HFF-Myc (cell line): Measurements from ENCODE around the gene TMED6.

Experiments
- DNase-seq: peaks from one replicate; pipeline ENCODE4 v3.0.0-alpha.2; 2011; ENCODE audit warnings: low read depth; ENCODE audit errors: extremely low read depth
- H3K4me3 ChIP-seq: replicated peaks from 2 replicates; pipeline ENCODE4 v1.5.1; 2011; ENCODE audit warnings: low read depth, mild to moderate bottlenecking, control low read depth, low read length
- TF ChIP-seq, protein P1 (sequence below): IDR thresholded peaks from 2 replicates; pipeline ENCODE4 v1.5.1; 2012; ENCODE audit warnings: mild to moderate bottlenecking, low read depth, low read length, control low read depth; ENCODE audit errors: missing control alignments

Gene TMED6

DNA sequence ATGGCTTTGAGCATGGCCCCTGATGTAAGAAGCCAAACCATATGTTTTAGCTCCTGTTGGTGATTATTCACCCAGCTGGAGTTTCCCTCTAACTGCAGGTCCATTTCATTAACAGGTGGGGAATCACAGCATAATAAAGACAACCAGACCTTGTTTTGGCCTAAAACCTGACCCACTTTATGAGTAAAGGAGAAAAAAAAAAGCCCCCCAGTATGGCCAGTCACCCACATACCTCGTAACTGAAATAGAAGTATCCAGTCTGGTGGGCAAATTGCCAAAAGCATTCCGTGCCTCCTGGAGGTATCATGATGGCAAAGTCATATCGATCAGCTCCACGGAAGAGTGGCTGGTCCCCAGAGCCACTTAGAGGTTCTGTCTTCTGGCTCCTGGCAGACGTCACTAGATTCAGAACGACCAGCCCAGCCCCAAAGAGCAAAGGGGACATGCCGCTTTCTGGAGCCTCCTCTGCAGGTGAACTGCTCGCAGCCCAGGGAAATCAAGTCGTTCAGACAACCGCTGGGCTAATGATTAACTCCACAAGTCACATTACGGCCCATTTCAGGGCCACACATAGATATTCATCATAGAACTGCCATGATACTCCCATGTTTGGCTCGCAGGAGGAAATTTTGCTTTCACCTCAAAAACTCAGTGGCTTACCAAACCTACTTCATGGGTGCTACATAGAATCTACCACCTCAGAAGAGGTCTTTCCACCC is at the start of gene TMED6:
TSS of gene TMED6 (minus strand) at position 478 of the 719 bp plus-strand sequence. CDS start at position 445, 33 bp downstream.
- DNase-seq = no peak
- TF ChIP-seq, protein P1, sequence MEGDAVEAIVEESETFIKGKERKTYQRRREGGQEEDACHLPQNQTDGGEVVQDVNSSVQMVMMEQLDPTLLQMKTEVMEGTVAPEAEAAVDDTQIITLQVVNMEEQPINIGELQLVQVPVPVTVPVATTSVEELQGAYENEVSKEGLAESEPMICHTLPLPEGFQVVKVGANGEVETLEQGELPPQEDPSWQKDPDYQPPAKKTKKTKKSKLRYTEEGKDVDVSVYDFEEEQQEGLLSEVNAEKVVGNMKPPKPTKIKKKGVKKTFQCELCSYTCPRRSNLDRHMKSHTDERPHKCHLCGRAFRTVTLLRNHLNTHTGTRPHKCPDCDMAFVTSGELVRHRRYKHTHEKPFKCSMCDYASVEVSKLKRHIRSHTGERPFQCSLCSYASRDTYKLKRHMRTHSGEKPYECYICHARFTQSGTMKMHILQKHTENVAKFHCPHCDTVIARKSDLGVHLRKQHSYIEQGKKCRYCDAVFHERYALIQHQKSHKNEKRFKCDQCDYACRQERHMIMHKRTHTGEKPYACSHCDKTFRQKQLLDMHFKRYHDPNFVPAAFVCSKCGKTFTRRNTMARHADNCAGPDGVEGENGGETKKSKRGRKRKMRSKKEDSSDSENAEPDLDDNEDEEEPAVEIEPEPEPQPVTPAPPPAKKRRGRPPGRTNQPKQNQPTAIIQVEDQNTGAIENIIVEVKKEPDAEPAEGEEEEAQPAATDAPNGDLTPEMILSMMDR = no peak
- no peak within 1 kb of the TSS for H3K4me3 ChIP-seq

- TF ChIP-seq, protein P1 = no peak
- H3K4me3 ChIP-seq = no peak overlapping the region
- DNase-seq = no peak
Measured at GRCh38 chr16:69399361-69399760, 47.8 kb upstream of the TMED6 start.

DNA sequence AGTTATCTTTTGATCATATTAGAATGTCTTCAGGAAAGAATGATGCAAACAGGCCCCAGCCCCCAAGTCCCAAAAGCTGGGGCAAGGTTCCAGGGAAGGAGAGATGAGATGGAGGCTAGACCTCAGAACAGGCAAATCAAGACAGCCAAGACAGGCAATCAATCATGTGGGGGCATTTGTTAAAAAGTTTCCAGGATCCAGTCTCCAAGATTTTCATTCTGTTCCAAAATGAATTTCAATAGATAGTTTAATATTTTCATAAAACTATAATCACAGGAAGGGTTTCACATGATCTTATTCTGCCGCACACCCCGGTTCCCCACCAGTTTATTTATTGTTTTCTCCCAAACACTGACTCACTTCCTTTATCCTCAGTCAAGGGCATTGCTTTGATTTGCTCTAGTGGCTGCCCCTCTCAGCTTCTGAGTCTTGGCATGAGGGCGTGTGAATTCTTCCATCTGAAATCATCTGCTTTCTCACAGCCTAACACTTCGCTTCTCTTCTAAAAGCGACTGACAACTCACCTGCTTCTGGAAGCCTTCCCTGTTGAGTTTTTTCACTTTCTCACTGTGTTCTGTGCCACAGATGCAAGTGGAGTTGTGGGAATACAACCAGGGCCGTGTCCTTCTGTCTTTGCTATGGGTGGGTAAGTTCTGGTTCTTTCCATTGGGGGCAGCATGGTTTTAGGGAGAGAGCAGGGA is 46.4 kb upstream of the TMED6 start:
- H3K4me3 ChIP-seq = no peak overlapping the region
- no peak for DNase-seq

DNA sequence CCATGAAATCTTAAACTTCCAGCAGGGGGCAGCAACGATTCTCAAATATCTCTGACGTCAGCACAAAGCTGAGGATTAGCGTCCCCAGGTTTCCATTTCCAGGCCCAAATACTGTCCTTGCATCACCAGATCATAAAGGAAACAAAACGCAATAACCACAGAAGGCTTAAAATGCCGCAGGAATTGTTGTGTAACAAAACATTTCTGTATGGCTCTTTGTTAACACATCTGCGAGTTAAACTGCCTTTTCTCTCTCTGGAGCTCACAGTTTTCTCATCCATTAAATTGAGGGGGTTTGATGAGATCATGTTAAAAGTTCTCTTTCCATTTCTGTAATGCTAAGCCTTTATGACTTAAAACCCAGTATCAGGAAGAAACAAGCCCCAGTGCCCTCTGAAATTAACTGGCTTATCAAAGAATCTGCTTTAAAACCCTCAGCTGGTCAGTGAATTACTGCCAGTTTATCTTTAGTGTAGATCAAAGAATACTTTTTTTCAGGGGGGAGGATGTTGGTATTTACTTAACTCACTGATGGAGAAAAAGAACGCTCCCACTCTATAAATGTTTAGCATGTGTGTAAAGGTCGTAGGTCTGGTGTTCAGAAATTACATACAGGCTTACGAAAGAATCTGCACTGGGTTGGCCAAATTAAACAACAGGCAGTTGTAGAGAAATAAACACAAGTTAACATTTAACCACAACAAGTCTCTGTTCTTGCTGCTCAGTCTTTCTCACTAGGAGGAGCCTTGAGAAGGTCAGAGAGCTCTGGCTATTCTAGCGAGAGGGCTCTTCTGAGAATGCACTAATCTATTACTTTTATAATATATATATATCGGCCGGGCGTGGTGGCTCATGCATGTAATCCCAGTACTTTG is 44.8 kb upstream of the TMED6 start:
- peak; percentile 90 for DNase-seq
- TF ChIP-seq, protein P1 = peak; percentile 57
- H3K4me3 ChIP-seq = no peak overlapping the region

More for the DNA sequence above, 46.4 kb upstream of the TMED6 start:
- TF ChIP-seq, protein P1 = peak; percentile 71

- DNase-seq = no peak
- no peak overlapping the region for H3K4me3 ChIP-seq
- TF ChIP-seq, protein P1 = no peak
Measured at GRCh38 chr16:69395859-69396186, 44.2 kb upstream of the TMED6 start.

DNA sequence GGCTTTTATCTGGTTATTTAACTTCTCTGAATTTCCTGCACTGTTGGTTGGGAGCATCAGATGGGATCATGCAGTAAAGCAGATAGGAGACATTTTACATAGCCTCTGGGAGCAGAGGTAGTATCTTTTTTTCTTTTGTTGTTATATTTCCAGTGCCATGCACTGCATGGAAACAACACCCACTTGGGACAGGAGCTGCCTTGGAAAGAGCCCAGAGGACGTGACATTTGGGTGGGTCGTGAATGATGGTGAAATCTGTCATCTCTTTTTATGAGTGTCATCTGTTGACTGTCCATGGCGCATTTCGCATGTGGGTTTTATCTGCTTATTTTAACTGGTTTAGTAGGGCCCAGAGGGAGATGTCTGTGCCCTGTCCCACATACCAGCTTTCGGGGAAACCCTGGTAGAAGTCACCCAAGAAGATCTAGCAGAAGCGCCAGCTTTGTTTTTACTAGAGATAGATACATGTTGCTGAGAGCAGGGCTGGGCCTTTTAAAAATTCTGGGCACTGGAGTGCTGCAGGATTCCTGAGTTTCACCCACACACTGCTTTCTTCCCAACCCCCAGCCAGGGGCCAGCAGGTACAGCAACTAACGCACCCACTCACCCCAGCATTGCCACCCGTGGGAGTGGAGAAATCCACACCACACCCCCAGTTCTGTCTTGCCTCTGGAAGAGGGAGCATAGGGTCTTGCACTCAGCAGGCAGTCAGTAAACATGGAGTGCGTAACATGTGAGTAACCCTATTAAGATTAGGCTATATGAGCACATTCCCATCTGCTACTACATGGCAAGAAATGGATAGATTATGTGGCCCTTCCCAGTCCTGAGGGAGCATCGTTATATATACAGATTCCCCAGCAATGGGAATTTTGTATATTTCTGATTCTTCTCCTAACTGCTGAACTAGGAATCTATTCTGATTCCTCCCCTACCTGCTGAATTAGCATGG is 42.6 kb upstream of the TMED6 start:
- H3K4me3 ChIP-seq = no peak overlapping the region

More for the DNA sequence above, 42.6 kb upstream of the TMED6 start:
- DNase-seq = no peak
- TF ChIP-seq, protein P1 = no peak
